ENCODE data around the gene NT5C2.

GRCh38 chr10:103067956-103068355, 125.1 kb downstream of the NT5C2 start:
- TF ChIP-seq EZH2 (IDR thresholded peaks at IDR 0.05; ENCODE audit: insufficient read depth, poor library complexity, severe bottlenecking) (no peak), EZH2phosphoT487 (IDR thresholded peaks at IDR 0.05; ENCODE audit: insufficient read depth, low read depth) (no peak)

Measured in GM23248 (cell line).